WTC11 (cell line): Measurements from ENCODE around the gene CSNK2B. TPM values are rescaled to one million over a fixed set of nuclear protein-coding genes. Genes with fewer than 3 reads are reported as not detected.

Source experiments
- ATAC-seq: fragments of 200-7000 bp; cut with Tn5 transposase; 2 replicates; pipeline ENCODE4 v1.10.0; 2021; ENCODE audit warnings: mild to moderate bottlenecking, moderate library complexity
- CTCF ChIA-PET: fragments of 300-600 bp; sonication (Branson Sonifier 250); formaldehyde crosslinking; loops from one replicate; lab custom pipeline; 2021; ENCODE audit warnings: antibody characterized with exemption; lab: Charles Lee
- POLR2A ChIA-PET: fragments of 350-600 bp; sonication (Branson Sonifier 250); formaldehyde crosslinking; loops from one replicate; lab custom pipeline; 2021; ENCODE audit warnings: antibody characterized with exemption; lab: Charles Lee
- DNase-seq: peaks from one replicate; pipeline ENCODE4 v3.0.0; 2021; ENCODE audit warnings: low spot score
- H3K27ac Mint-ChIP-seq: 2 replicates; pipeline ENCODE4 v1.8.0; 2021; ENCODE audit warnings: mixed read lengths
- H3K27me3 Mint-ChIP-seq: 2 replicates; pipeline ENCODE4 v1.8.0; 2021; ENCODE audit warnings: low read depth, mild to moderate bottlenecking, moderate library complexity, mixed read lengths
- H3K36me3 Mint-ChIP-seq: 2 replicates; pipeline ENCODE4 v1.8.0; 2021; ENCODE audit warnings: mixed read lengths
- H3K4me1 Mint-ChIP-seq: 2 replicates; pipeline ENCODE4 v1.8.0; 2022; ENCODE audit warnings: mixed read lengths
- H3K4me3 Mint-ChIP-seq: 2 replicates; pipeline ENCODE4 v1.8.0; 2021; ENCODE audit warnings: mild to moderate bottlenecking, moderate library complexity, mixed read lengths
- H3K9me3 Mint-ChIP-seq: 2 replicates; pipeline ENCODE4 v1.8.0; 2021; ENCODE audit warnings: mixed read lengths
- CTCF ChIP-seq: fragments of 200-600 bp; IDR thresholded peaks from 2 replicates; pipeline ENCODE4 v1.8.0; 2022; ENCODE audit warnings: antibody characterized with exemption
- E2F4 ChIP-seq: sonication (generic); formaldehyde crosslinking; IDR thresholded peaks from 2 replicates; pipeline ENCODE4 v1.8.1; 2022; ENCODE audit warnings: low read depth, mild to moderate bottlenecking, moderate library complexity, missing genetic modification reagents, borderline replicate concordance
- ERG ChIP-seq: fragments of 250-450 bp; sonication (Bioruptor Pico); IDR thresholded peaks from 2 replicates; pipeline ENCODE4 v1.8.0; 2021; ENCODE audit warnings: mild to moderate bottlenecking
- ETV6 ChIP-seq: sonication (generic); formaldehyde crosslinking; IDR thresholded peaks from 2 replicates; pipeline ENCODE4 v1.8.1; 2022; ENCODE audit warnings: mild to moderate bottlenecking, missing genetic modification reagents
- FOXK1 ChIP-seq: sonication (generic); formaldehyde crosslinking; IDR thresholded peaks from 2 replicates; pipeline ENCODE4 v1.8.0; 2022; ENCODE audit warnings: mild to moderate bottlenecking, moderate library complexity, missing genetic modification reagents
- GRHL2 ChIP-seq: fragments of 250-450 bp; sonication (Bioruptor Pico); IDR thresholded peaks from 2 replicates; pipeline ENCODE4 v1.8.0; 2022; ENCODE audit warnings: mild to moderate bottlenecking, moderate library complexity; ENCODE audit not compliant: insufficient replicate concordance, severe bottlenecking
- GTF2I ChIP-seq: fragments of 250-450 bp; sonication (Bioruptor Pico); conservative IDR thresholded peaks from 2 replicates; pipeline ENCODE4 v1.4.0; 2021; ENCODE audit warnings: mild to moderate bottlenecking
- JUN ChIP-seq: sonication (generic); formaldehyde crosslinking; IDR thresholded peaks from 2 replicates; pipeline ENCODE4 v1.8.0; 2023; ENCODE audit warnings: mild to moderate bottlenecking, missing genetic modification reagents
- NR1H2 ChIP-seq: sonication (generic); formaldehyde crosslinking; IDR thresholded peaks from 2 replicates; pipeline ENCODE4 v1.9.0; 2021; ENCODE audit warnings: mild to moderate bottlenecking, moderate library complexity, missing genetic modification reagents
- PRDM15 ChIP-seq: sonication (generic); formaldehyde crosslinking; IDR thresholded peaks from 2 replicates; pipeline ENCODE4 v1.8.0; 2022; ENCODE audit warnings: missing genetic modification reagents
- PRRX2 ChIP-seq: fragments of 250-450 bp; sonication (Bioruptor Pico); IDR thresholded peaks from 2 replicates; pipeline ENCODE4 v1.8.0; 2021; ENCODE audit warnings: mild to moderate bottlenecking
- RELA ChIP-seq: sonication (generic); formaldehyde crosslinking; IDR thresholded peaks from 2 replicates; pipeline ENCODE4 v1.8.1; 2022; ENCODE audit warnings: missing genetic modification reagents, mild to moderate bottlenecking, borderline replicate concordance
- SMAD3 ChIP-seq: sonication (generic); formaldehyde crosslinking; IDR thresholded peaks from 2 replicates; pipeline ENCODE4 v1.8.0; 2022; ENCODE audit warnings: missing genetic modification reagents, mild to moderate bottlenecking, borderline replicate concordance
- SOX15 ChIP-seq: fragments of 250-450 bp; sonication (Bioruptor Pico); IDR thresholded peaks from 2 replicates; pipeline ENCODE4 v1.9.0; 2021; ENCODE audit warnings: mild to moderate bottlenecking
- ZNF138 ChIP-seq: sonication (generic); formaldehyde crosslinking; conservative IDR thresholded peaks from 2 replicates; pipeline ENCODE4 v1.8.1; 2022; ENCODE audit warnings: mild to moderate bottlenecking, moderate library complexity, missing genetic modification reagents
- ZNF263 ChIP-seq: sonication (generic); formaldehyde crosslinking; IDR thresholded peaks from 2 replicates; pipeline ENCODE4 v1.8.1; 2022; ENCODE audit warnings: low read depth, mild to moderate bottlenecking, moderate library complexity, missing genetic modification reagents
- total RNA-seq: library from RNA; stranded (reverse); gene quantifications from 3 replicates; pipeline ENCODE4 v1.2.3, GENCODE V29; 2021
- TF ChIP-seq, protein P1 (sequence below): fragments of 250-450 bp; sonication (Bioruptor Pico); IDR thresholded peaks from 2 replicates; pipeline ENCODE4 v1.9.0; 2021; ENCODE audit warnings: moderate library complexity, mild to moderate bottlenecking, inconsistent platforms, borderline replicate concordance
- TF ChIP-seq, protein P2 (sequence below): sonication (generic); formaldehyde crosslinking; IDR thresholded peaks from 2 replicates; pipeline ENCODE4 v1.8.1; 2023; ENCODE audit warnings: mild to moderate bottlenecking, moderate library complexity, missing genetic modification reagents
- TF ChIP-seq, protein P3 (sequence below): fragments of 250-450 bp; sonication (Bioruptor Pico); IDR thresholded peaks from 2 replicates; pipeline ENCODE4 v1.9.0; 2021; ENCODE audit warnings: mild to moderate bottlenecking
- TF ChIP-seq, protein P4 (sequence below): sonication (generic); formaldehyde crosslinking; IDR thresholded peaks from 2 replicates; pipeline ENCODE4 v1.8.1; 2022; ENCODE audit warnings: mild to moderate bottlenecking, missing genetic modification reagents, moderate library complexity, borderline replicate concordance
- TF ChIP-seq, protein P5 (sequence below): sonication (generic); formaldehyde crosslinking; IDR thresholded peaks from 2 replicates; pipeline ENCODE4 v1.8.0; 2022; ENCODE audit warnings: mild to moderate bottlenecking, missing genetic modification reagents

Gene CSNK2B
- total RNA-seq, 1 experiment from 2014 or later = 183 TPM

GRCh38 chr6:31692886-31693285 is 27.0 kb downstream of the CSNK2B start (continued):
- TF ChIP-seq GTF2I (no peak), GRHL2 (CRISPR knock-in tag) (no peak), SOX15 (no peak), FOXK1 (CRISPR knock-in tag) (no peak), ERG (CRISPR knock-in tag) (no peak)

DNA sequence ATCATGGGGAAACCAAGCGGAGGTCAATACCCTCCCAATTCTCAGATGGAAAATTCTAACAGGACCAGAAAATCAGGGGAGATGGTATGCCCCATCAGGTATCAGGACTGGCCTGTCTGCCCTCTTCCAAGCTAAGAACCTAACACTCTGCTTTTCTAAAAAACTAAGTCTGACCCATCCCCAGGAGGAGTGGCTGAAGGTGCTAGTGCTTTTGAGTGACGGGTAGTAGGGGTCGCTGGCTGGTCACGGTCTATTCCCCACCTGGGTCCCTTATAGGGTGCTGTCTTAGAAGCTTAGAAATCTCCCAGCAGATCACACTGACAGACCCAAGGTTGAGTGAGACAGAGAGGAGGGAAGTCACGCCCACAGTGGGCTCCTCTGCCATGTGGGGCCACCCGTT is 27.7 kb downstream of the CSNK2B start:
- Mint-ChIP-seq H3K4me1 (no peaks in the 10 kb centered on the region), H3K27me3 (no peaks in the 10 kb centered on the region), H3K36me3 (peaks cover 19% of the 10 kb centered on the region), H3K27ac (no peak overlapping the region), H3K4me3 (no peak overlapping the region), H3K9me3 (no peaks in the 10 kb centered on the region)
- ATAC-seq (no peak), DNase-seq (no peak)
- POLR2A ChIA-PET = no interaction called here
- CTCF ChIA-PET = interaction anchor here (0.6 to 1.2 kb wide), 3 partner anchors 11 to 44 kb away, joined by 3 to 5 read pairs (median 3); no protein-coding TSS in a partner anchor
- no peak for TF ChIP-seq RELA (CRISPR knock-in tag)
- no peak for TF ChIP-seq PRRX2 (CRISPR knock-in tag)
- no peak for TF ChIP-seq ZNF138 (CRISPR knock-in tag)
- TF ChIP-seq, protein P1, sequence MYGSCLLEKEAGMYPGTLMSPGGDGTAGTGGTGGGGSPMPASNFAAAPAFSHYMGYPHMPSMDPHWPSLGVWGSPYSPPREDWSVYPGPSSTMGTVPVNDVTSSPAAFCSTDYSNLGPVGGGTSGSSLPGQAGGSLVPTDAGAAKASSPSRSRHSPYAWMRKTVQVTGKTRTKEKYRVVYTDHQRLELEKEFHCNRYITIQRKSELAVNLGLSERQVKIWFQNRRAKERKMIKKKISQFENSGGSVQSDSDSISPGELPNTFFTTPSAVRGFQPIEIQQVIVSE = no peak
- no peak for TF ChIP-seq JUN (CRISPR knock-in tag)
- no peak for TF ChIP-seq NR1H2
- TF ChIP-seq CTCF = no peak
- TF ChIP-seq SMAD3 (CRISPR knock-in tag) = no peak
- TF ChIP-seq, protein P2, sequence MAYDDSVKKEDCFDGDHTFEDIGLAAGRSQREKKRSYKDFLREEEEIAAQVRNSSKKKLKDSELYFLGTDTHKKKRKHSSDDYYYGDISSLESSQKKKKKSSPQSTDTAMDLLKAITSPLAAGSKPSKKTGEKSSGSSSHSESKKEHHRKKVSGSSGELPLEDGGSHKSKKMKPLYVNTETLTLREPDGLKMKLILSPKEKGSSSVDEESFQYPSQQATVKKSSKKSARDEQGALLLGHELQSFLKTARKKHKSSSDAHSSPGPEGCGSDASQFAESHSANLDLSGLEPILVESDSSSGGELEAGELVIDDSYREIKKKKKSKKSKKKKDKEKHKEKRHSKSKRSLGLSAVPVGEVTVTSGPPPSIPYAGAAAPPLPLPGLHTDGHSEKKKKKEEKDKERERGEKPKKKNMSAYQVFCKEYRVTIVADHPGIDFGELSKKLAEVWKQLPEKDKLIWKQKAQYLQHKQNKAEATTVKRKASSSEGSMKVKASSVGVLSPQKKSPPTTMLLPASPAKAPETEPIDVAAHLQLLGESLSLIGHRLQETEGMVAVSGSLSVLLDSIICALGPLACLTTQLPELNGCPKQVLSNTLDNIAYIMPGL (CRISPR knock-in tag) = no peak
- TF ChIP-seq E2F4 (CRISPR knock-in tag) = no peak
- TF ChIP-seq, protein P3, sequence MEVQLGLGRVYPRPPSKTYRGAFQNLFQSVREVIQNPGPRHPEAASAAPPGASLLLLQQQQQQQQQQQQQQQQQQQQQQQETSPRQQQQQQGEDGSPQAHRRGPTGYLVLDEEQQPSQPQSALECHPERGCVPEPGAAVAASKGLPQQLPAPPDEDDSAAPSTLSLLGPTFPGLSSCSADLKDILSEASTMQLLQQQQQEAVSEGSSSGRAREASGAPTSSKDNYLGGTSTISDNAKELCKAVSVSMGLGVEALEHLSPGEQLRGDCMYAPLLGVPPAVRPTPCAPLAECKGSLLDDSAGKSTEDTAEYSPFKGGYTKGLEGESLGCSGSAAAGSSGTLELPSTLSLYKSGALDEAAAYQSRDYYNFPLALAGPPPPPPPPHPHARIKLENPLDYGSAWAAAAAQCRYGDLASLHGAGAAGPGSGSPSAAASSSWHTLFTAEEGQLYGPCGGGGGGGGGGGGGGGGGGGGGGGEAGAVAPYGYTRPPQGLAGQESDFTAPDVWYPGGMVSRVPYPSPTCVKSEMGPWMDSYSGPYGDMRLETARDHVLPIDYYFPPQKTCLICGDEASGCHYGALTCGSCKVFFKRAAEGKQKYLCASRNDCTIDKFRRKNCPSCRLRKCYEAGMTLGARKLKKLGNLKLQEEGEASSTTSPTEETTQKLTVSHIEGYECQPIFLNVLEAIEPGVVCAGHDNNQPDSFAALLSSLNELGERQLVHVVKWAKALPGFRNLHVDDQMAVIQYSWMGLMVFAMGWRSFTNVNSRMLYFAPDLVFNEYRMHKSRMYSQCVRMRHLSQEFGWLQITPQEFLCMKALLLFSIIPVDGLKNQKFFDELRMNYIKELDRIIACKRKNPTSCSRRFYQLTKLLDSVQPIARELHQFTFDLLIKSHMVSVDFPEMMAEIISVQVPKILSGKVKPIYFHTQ (CRISPR knock-in tag) = no peak
- no peak for TF ChIP-seq ZNF263 (CRISPR knock-in tag)
- TF ChIP-seq PRDM15 (CRISPR knock-in tag) = no peak
- TF ChIP-seq, protein P4, sequence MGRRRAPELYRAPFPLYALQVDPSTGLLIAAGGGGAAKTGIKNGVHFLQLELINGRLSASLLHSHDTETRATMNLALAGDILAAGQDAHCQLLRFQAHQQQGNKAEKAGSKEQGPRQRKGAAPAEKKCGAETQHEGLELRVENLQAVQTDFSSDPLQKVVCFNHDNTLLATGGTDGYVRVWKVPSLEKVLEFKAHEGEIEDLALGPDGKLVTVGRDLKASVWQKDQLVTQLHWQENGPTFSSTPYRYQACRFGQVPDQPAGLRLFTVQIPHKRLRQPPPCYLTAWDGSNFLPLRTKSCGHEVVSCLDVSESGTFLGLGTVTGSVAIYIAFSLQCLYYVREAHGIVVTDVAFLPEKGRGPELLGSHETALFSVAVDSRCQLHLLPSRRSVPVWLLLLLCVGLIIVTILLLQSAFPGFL (CRISPR knock-in tag) = no peak
- TF ChIP-seq, protein P5, sequence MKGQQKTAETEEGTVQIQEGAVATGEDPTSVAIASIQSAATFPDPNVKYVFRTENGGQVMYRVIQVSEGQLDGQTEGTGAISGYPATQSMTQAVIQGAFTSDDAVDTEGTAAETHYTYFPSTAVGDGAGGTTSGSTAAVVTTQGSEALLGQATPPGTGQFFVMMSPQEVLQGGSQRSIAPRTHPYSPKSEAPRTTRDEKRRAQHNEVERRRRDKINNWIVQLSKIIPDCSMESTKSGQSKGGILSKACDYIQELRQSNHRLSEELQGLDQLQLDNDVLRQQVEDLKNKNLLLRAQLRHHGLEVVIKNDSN (CRISPR knock-in tag) = no peak
- no peak for TF ChIP-seq ETV6
